IPS DF 4.7 (cell line): ENCODE results near the gene IDUA.
"Not testable (repeated sequence)": the region's sequence is repeated elsewhere in the genome, so short reads cannot be mapped to it uniquely, and the experiment has no call there.

Experiments used
- DNase-seq: peaks from one replicate; pipeline ENCODE4 v3.0.0-alpha.2; 2013; ENCODE audit warnings: low spot score; ENCODE audit errors: extremely low read depth

Gene IDUA

DNA sequence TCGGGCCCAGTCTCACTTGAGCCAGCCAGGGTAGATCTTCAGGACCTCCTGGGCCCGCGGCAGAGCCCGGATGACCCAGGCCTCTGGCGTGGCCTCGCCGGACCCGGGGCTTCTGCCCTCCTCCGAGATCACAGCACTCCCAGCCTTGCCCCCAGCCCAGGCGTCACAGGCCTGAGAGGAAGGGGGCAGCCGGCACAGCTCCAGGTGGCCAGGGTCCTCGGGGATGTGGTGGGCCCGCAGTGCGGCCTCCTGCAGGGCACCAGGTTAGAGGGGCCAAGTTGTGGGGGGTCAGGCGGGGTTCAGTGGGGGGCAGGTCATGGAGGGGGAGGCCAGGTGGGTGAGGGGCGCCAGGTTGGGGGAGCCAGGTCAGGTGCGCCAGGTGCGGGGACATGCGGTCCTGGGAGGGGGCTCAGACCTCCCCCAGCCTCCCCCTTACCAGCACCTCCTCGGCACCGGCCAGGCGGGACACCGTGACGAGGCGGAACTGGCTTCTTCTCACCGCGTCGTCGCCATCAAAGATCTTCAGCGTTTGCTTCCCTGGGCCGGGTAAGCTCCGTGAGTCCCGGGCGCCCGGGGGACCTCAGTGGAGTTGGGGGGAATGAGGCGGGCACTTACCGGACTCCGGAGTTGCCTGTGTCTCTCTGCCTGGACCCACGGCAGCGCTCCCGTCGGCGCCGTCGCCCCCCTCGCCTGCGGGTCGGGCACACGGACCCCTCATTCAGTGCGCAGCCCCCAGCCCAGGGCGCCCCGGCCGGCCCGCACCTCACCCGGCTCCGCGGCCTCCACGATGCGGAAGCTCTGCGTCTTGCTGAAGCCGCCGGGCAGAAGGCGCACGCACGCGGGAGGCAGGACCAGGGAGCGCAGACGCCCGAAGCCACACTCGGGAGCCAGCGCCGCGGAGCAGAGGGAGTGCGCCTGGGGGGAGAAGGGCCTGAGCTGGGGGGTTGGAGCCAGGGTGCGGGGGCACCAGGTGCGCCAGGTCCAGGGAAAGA lies 19.4 kb upstream of the IDUA start:
- DNase-seq: no peak

GRCh38 chr4:968221-968620 lies 18.6 kb upstream of the IDUA start:
- DNase-seq: no peak

GRCh38 chr4:968621-969394 lies 18.0 kb upstream of the IDUA start:
- no peak for DNase-seq

- no peak for DNase-seq
Observed at GRCh38 chr4:970046-970745, 16.6 kb upstream of the IDUA start.

DNA sequence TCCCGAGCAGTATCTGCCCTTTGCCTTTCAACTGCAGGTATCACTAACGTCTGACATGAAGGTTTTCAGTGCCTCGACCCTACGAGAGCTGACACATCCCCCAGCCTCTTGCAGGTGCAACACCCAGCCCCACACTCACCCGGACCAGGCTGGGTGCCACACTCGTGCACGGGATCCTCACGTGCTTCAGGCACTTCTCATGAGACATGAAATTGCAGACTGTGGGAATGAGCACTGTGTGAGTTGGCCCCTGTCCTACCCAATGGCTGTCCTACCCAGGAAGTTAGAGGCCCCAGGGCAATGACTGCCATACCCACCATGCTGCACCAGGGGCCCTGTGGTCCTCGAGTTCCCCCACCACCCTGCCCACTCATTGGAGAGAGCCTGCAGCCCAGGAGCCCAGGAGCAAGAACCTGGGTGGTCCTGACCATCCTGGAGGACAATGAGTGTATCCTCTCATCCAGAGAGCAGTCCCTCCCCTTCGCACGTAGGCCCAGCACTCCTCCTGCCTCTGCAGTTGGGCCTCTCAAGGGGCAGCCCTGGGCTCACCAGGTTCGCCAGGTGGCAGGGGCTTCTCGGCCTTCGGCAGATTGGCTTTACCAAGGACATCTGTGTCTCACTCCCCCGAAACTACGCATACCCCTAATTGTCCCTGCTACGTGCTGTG lies 15.9 kb upstream of the IDUA start:
- no peak for DNase-seq

DNA sequence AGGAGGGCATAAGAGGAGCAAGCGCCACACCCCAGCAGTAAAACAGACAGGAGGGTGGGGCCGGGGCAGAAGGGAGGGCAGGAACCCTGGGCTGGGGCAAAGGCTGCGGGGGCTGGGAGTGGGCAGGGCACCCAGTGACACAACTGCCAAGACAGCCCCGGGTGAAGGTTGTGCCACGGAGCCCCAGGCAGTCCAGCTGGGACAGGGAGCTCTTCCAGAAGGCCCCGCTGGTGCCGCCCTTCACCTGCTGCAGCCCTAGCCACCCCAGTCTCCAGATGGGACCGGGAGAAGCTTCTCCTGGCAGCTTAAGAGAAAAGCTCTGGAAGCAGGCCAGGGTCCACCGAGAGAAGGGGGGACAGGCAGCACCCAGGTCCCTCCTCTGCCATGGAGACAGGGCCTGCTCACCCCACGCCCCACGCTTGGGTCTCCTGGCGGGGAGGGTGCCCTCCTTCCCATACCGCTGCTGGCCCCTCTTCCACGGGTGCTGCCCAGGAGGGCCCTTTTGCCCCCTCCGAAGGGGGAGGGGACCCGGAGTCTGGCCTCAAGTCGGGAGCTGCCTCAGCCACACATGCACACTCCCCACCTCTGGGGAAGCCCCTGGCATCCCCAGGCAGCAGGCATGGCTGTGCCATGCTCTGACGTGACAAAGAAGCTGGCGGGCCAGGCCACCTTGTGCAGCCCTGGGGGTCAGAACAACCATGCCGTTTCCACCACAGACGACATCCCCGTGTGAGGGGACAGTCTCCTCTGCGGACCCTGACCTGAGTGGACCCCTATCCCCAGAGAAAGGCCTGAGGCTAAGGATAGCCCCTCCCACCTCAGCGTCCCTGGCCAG lies 15.0 kb upstream of the IDUA start:
- DNase-seq: no peak

- no peak for DNase-seq
Observed at GRCh38 chr4:972651-973424, 14.0 kb upstream of the IDUA start.

DNA sequence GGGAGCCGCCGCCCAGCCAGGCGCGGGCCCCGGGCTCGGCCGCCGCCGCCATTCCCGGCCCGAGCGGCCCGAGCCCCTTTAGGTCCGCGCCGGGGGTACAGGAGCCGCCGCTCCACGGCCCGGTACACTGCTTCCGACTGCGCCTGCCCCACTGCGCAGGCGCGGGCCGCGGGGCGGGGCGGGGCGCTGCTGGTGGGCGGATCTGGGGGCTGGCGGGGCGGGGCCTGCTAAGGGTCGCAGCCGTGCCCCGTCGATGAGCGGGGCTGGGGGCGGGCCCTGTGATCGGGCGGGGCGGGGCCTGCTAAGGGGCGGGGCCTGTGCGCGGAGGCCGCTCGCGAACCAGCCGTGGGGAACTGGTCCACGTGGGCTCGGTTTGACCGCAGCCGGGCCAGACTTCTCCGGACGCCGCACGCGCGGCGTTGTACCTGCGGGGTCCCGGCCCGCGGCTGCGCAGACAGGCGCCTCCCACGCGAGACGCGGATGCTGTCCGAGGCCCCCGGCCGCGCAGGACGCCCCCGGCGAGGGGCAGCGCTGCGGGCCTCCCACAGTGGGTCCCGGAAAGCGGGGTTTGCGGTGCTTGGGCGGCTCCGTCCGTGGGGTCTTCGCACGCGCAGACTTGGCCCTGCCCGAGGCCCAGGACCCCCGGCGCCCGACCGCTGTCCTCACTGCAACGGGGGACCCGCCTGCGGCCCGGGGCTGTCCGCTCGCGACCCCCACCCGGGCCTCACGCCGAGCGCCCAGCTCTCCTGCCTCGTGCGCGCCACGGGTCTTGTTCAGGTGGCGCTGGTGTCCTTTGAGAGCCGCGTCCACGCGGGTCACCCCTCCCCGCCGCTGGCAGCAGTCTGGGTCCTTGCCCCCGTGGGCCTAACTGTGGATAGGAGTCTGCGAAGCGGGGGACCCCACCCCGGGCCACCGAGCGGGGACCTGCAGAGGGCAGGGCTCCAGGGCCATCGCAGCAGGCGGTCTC lies 13.1 kb upstream of the IDUA start, which contains the start of gene DGKQ:
Gene DGKQ, minus strand, starts transcription at position 139 of the 967 bp plus-strand sequence. Its CDS starts 87 bp downstream, at position 52.
- DNase-seq: no peak

DNA sequence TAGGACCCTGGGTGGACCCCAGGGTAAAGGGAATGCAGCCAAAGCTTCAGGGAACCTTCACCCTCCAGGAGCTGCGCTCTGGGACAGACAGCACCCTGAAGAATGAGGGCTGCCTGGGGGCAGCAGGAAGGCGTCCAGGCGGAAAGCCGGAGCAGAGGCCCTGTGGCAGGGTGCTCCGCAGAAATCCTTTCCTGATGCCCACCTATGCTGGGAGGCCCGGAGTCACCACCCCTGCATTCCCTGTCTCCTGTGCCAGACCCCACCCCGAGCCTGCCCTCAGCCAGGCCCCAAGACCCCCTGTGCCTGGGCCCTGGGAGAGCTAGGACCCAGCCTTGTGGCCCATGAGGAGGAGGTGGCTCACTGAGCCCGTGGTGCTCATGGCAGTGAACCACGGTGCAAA lies 12.2 kb upstream of the IDUA start:
- no peak for DNase-seq

DNA sequence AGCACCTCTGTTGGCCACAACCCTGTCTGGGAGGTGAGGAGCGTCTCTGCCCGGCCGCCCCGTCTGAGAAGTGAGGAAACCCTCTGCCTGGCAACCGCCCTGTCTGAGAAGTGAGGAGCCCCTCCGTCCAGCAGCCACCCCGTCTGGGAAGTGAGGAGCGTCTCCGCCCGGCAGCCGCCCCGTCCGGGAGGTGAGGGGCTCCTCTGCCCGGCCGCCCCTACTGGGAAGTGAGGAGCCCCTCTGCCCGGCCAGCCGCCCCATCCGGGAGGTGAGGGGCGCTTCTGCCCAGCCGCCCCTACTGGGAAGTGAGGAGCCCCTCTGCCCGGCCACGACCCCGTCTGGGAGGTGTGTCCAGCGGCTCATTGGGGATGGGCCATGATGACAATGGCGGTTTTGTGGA lies 10.8 kb upstream of the IDUA start:
- not testable (repeated sequence) for DNase-seq

DNA sequence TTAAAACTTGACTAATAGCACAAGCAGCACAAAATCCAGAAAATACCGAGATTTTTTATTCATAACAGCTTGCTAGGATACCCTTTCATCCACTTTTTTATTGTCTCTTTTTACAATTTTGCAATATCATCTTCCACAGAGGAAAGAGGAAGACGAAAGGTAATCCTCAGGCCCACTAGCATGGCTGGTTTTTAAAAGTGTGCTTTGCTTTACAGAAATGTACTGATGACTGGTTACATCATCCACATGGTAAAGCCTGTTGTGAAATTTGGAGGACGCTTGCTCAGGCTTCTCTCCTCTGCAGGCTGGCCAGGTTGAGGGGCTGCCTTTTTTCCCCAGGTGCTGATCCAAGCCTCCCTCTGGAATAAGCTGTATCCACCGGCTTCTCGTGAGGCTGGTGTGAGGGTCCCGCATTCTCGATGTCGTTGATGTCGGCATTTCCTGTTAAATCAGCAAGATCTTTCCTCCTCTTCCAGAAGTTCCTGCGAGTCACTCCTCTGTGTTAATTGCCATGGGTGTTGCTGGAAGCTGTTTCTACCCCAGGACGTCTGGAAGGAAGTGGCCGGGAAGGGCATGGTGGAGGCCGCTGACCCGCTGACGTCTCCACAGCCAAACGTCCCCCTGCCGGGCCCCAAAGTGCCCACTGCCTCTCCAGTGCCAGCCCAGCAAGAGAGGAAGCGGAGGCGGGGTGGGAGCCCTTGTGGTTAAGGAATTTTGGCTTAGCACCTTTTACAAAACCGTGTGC lies 7.7 kb upstream of the IDUA start:
- no peak for DNase-seq

DNA sequence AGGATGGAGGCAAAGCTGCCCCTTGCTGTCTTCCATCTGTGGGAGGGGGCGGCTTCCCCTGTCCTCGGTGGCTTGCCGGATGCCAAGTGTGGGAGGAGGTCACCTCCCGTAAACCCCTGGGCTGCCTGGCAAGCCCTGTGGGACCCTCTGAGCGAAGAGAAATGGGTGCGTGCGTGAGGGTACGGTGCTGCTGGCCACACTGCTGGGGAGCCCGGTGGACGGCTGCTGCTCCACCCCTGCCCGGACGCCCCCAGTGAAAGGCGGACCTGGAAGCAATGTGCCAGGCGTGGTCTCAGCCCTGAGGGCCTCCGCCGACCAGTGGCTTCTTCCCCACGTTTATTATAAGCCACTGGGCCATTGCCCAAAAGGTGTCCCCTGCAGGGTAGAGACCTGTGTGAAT lies 4.6 kb upstream of the IDUA start:
- DNase-seq: no peak

DNA sequence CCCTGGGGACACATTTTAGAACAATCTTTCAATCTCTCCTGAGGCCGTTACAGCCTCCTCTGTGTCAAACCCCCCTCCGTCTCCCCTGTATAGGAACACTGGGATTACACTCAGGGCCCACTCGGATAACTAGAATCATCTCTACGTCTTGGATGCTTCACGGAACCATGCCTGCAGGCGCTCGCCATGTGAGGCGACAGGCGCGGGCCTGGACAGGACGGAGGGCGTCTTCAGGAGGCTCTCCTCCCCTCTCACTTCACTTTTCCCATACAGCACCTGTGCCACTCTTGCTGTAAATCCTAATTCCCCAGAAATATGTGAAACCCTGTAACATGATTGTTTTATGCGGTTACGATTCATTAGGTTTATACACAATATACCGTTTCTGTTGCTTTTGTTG lies 4.0 kb upstream of the IDUA start:
- DNase-seq: no peak

DNA sequence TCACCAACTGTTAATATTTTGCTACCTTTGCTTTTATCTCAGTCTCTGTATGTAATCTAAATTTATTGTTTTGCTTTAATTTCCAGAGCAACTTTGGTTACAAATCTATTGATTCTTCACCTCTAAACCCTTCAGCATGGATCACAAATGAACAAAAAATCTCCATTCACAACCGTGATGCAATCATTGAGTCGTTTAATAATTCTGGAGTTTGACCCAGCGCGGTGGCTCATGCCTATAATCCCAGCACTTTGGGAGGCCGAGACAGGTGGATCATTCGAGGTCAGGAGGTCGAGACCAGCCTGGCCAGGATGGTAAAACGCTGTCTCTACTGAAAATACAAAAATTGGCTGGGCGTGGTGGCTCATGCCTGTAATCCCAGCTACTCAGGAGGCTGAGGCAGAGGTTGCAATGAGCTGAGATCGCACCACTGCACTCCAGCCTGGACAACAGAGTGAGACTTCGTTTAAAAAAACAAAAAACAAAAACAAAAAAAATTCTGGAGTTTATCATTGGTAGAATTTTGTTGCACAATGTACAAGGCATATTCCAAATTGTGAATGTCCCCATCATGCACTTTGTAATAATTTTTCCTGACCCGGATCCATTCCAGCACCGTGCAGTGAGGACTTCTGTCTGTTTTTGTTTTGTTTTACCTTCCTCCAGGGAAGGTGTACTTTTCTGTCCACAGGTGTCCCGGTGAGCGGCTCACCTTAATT lies 2.3 kb upstream of the IDUA start:
- no peak for DNase-seq

DNA sequence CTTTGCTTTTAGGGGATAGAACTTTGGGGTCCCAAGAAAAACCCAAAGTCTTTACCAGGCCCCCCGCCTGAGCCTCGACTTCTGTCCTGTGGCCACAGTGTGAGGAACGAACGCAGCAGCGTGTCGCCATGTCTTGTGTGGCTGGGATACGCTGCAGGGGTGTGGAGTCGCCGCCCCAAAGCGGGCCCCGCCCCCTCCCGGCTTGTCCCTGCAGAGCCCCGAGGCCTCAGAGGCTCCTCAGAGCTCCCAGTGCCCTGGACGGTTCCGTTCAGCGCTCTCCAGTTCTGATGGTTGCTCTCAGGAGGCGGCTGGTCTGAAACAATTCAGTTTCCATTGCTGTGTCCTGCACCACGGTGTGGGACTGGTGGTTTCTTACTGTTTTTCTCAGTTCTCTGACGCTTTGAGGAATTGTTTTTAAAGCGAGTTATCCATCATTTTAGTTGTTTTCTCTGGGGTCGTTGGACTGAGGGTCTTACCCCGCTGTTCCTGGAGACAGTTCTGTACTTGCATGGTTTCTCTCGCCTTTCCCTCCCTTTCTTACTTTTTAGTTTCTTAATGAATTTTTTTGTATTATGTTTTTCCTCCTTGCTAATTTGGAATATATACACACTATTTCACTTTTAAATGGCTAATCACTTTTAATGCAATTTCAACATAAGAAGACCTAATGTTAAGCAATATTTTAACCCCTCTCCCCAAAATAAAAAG lies 1.6 kb upstream of the IDUA start:
- no peak for DNase-seq

GRCh38 chr4:986428-986878 lies 391 bp upstream of the IDUA start:
- no peak for DNase-seq
